HEK293T (cell line): ENCODE results near the gene SDHAF2.
"Not testable (repeated sequence)": the region's sequence is repeated elsewhere in the genome, so short reads cannot be mapped to it uniquely, and the experiment has no call there.

ENCODE experiments used
- CTCF ChIA-PET: fragments of 350-600 bp; formaldehyde crosslinking; extraction: SDS; loops from one replicate; lab custom pipeline; 2021; ENCODE audit warnings: antibody characterized with exemption, inconsistent platforms; lab: Yijun Ruan, JAX
- POLR2A ChIA-PET: fragments of 350-600 bp; formaldehyde crosslinking; extraction: SDS; loops from one replicate; lab custom pipeline; 2020; ENCODE audit warnings: antibody characterized with exemption, inconsistent platforms; lab: Yijun Ruan, JAX
- DNase-seq: peaks from one replicate; pipeline ENCODE4 v3.0.0; 2012; ENCODE audit warnings: mixed read lengths; ENCODE audit errors: extremely low spot score
- ARNT ChIP-seq: fragments of 450-650 bp; IDR thresholded peaks from 2 replicates; pipeline ENCODE4 v1.6.1; 2017; ENCODE audit warnings: mild to moderate bottlenecking
- BHLHE40 ChIP-seq: fragments of 450-650 bp; IDR thresholded peaks from 2 replicates; pipeline ENCODE4 v1.6.1; 2016; ENCODE audit warnings: mild to moderate bottlenecking, moderate library complexity, borderline replicate concordance
- CTBP1 ChIP-seq: fragments of 450-650 bp; IDR thresholded peaks from 2 replicates; pipeline ENCODE4 v1.6.1; 2016; ENCODE audit warnings: borderline replicate concordance
- ELF4 ChIP-seq: fragments of 450-650 bp; IDR thresholded peaks from 2 replicates; pipeline ENCODE4 v1.6.1; 2017; ENCODE audit warnings: antibody characterized with exemption
- FOXA1 ChIP-seq: fragments of 450-650 bp; IDR thresholded peaks from 2 replicates; pipeline ENCODE4 v1.6.1; 2016; ENCODE audit warnings: mild to moderate bottlenecking
- FOXK2 ChIP-seq: fragments of 450-650 bp; IDR thresholded peaks from 2 replicates; pipeline ENCODE4 v1.6.1; 2016; ENCODE audit warnings: mild to moderate bottlenecking
- FOXM1 ChIP-seq: fragments of 450-650 bp; IDR thresholded peaks from 2 replicates; pipeline ENCODE4 v1.6.1; 2017; ENCODE audit warnings: mild to moderate bottlenecking, borderline replicate concordance
- HDGF ChIP-seq: fragments of 450-650 bp; IDR thresholded peaks from 2 replicates; pipeline ENCODE4 v1.6.1; 2017; ENCODE audit warnings: antibody characterized with exemption, borderline replicate concordance
- L3MBTL2 ChIP-seq: fragments of 450-650 bp; conservative IDR thresholded peaks from 2 replicates; pipeline ENCODE4 v1.6.1; 2016; ENCODE audit warnings: mild to moderate bottlenecking
- LEF1 ChIP-seq: fragments of 450-650 bp; IDR thresholded peaks from 2 replicates; pipeline ENCODE4 v1.6.1; 2017; ENCODE audit warnings: mild to moderate bottlenecking, borderline replicate concordance
- NFRKB ChIP-seq: fragments of 450-650 bp; IDR thresholded peaks from 2 replicates; pipeline ENCODE4 v1.6.1; 2016; ENCODE audit warnings: mild to moderate bottlenecking, moderate library complexity
- SP1 ChIP-seq: fragments of 450-650 bp; IDR thresholded peaks from 2 replicates; pipeline ENCODE4 v1.6.1; 2017
- SUZ12 ChIP-seq: fragments of 450-650 bp; IDR thresholded peaks from 2 replicates; pipeline ENCODE4 v1.6.1; 2016; ENCODE audit warnings: mild to moderate bottlenecking
- TARDBP ChIP-seq: fragments of 450-650 bp; IDR thresholded peaks from 2 replicates; pipeline ENCODE4 v1.6.1; 2016
- ZNF384 ChIP-seq: fragments of 450-650 bp; IDR thresholded peaks from 2 replicates; pipeline ENCODE4 v1.6.1; 2016
- TF ChIP-seq, protein P1 (sequence below): fragments of 450-650 bp; IDR thresholded peaks from 2 replicates; pipeline ENCODE4 v1.6.1; 2016

Gene SDHAF2

DNA sequence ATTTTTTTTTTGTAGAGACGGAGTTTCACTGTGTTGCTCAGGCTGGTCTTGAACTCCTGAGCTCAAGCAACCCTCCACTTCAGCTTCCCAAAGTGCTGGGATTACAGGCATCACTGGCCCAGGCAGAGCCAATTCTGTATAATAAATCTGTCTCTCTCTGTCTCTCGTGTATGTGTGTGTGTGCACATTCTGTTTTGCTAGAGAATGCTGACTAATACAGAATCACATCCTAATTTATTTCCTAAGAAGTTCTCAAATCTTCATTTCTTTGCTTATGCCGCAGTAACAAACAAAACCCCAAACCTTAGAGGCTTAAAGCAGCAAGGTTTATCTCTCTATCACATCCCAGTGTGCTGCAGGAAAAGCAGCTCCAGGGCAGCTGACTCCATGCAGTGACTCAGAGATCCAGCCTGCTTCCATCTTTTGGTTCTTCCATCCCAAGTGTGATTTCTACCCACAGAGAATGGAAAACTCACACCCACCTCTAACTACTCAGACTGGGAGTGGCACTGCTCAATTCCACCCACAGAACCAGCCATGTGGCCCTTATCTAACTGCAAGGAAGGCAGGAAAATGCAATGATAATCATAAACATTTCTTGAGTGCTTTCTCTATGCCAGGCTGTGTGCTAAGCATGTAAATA lies 43.6 kb downstream of the SDHAF2 start:
- no peak for DNase-seq
- ChIA-PET POLR2A (interaction anchor here (1.0 kb wide), 1 partner anchor 45 kb away, joined by 3 read pairs; no protein-coding TSS in a partner anchor), CTCF (interaction anchor here (1.0 to 1.6 kb wide), 2 partner anchors 9 to 43 kb away, joined by 5 to 6 read pairs; no protein-coding TSS in a partner anchor)
- TF ChIP-seq FOXA1: no peak
- TF ChIP-seq, protein P1, sequence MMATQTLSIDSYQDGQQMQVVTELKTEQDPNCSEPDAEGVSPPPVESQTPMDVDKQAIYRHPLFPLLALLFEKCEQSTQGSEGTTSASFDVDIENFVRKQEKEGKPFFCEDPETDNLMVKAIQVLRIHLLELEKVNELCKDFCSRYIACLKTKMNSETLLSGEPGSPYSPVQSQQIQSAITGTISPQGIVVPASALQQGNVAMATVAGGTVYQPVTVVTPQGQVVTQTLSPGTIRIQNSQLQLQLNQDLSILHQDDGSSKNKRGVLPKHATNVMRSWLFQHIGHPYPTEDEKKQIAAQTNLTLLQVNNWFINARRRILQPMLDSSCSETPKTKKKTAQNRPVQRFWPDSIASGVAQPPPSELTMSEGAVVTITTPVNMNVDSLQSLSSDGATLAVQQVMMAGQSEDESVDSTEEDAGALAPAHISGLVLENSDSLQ: no peak

DNA sequence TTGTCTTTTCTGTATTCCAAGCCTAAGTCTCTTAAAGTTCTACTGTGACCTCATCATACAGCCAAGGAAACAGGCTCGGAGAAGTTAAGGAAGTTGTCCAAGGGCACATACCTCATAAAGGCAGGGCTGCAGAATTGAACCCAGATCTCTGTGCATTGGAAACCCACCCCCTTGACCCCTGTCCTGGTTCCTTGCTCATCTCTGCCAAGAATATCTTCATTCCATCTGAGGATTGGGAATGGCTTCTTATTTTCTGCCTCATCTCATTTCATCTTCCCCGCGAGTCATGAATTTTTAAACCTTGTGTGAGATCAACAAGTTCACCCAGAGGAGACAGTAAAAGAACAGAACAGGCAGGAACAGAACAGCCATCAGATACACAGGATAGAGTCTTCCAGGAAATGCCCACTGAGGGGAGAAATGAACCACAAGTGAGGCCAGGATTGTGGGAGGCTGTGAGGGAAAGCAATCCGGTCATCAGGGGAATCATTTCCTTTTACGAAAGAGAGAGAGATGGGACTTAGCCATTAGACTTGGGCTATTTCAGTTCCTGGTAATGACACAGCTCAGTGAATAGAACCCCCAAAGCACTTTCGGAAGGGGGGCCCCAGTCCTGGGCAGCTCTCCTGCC lies 44.2 kb downstream of the SDHAF2 start:
- no peak for DNase-seq
- POLR2A ChIA-PET: no interaction called here
- no peak for TF ChIP-seq FOXA1
- TF ChIP-seq TARDBP: no peak
- TF ChIP-seq ARNT: no peak
- TF ChIP-seq BHLHE40: no peak
- no peak for TF ChIP-seq SP1
- TF ChIP-seq, protein P1: no peak
- no peak for TF ChIP-seq ZNF384
- CTCF ChIA-PET: interaction anchor here (1.0 to 2.3 kb wide), 2 partner anchors 43 to 58 kb away, joined by 3 to 16 read pairs; no protein-coding TSS in a partner anchor

DNA sequence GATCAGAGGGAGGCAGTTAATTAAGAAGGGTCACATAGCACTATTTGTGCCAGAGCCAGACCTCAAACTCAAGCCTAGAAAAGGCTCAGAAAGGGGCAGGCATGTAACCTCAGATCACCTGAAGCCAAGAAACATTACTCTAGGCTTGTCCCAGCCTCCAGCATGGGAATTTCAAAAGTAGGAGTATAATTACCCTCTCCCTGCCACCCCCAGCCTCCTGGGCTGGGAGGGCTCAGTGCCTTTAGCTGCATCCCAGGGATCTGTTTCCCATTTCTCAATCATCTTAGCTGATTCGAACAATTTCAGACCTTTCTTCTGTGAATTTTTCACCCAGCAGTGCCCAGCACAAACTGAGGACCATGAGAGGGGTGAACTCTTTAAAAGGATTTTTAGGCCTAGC lies 45.5 kb downstream of the SDHAF2 start:
- DNase-seq: no peak
- TF ChIP-seq ZNF384: no peak
- no peak for TF ChIP-seq SUZ12
- no peak for TF ChIP-seq TARDBP
- TF ChIP-seq HDGF: no peak
- TF ChIP-seq NFRKB: no peak
- POLR2A ChIA-PET: no interaction called here
- CTCF ChIA-PET: interaction anchor here (0.5 to 2.3 kb wide), 2 partner anchors 16 to 41 kb away, joined by 3 to 16 read pairs; no protein-coding TSS in a partner anchor

DNA sequence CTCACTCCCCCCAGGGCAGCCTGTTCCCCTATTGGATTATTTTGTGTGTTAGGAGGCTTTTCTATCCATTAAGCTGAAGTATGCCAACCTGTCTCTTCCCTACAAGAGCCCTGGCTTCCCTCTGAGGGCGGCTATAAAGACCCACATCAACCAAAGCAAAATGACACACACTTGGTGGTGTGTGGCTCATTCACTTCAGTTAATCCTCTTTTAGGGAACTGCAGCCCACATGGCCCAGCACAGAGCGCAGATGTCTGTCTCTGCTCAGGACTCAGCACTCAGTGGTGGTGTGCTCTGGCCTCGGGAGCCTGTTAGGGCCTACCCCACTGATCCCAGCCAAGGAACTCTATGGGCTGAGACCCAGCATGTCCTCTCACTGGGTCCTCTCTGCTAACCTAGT lies 46.4 kb downstream of the SDHAF2 start:
- CTCF ChIA-PET: interaction anchor here (1.3 to 3.1 kb wide), 3 partner anchors 38 to 41 kb away, joined by 4 to 34 read pairs (median 16); no protein-coding TSS in a partner anchor
- TF ChIP-seq FOXM1: no peak
- TF ChIP-seq FOXK2: no peak
- no peak for TF ChIP-seq FOXA1
- no peak for TF ChIP-seq ELF4
- TF ChIP-seq HDGF: no peak
- TF ChIP-seq LEF1: no peak
- no peak for TF ChIP-seq CTBP1
- TF ChIP-seq ARNT: no peak
- TF ChIP-seq BHLHE40: no peak
- no peak for TF ChIP-seq NFRKB
- no peak for TF ChIP-seq SUZ12
- TF ChIP-seq TARDBP: no peak
- TF ChIP-seq SP1: no peak
- no peak for TF ChIP-seq L3MBTL2
- POLR2A ChIA-PET: no interaction called here
- DNase-seq: no peak

DNA sequence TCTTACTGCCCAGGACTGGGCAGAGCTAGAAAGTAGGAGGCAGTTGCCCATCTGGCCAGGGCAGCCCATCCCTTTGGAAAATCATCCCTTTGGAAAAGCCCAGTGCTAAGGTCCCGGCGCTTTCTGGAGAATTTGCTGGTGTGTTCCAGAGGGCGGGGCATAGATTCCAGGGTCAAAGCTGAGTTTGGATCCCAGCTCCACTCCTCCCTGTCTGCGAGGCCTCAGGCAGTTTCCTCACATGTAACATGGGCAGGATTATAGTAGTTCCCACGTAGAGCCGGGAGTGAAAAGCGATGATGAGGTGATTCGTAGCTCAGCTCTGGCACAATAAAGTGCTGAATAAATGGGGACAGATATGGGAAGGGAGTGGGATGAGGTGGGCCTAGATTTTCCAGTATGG lies 47.2 kb downstream of the SDHAF2 start:
- ChIA-PET CTCF (interaction anchor here (0.6 to 3.1 kb wide), 5 partner anchors 9 to 305 kb away, joined by 3 to 34 read pairs (median 3); no protein-coding TSS in a partner anchor), POLR2A (no interaction called here)
- no peak for DNase-seq
- TF ChIP-seq HDGF (no peak), ELF4 (no peak), LEF1 (no peak), TARDBP (no peak)

DNA sequence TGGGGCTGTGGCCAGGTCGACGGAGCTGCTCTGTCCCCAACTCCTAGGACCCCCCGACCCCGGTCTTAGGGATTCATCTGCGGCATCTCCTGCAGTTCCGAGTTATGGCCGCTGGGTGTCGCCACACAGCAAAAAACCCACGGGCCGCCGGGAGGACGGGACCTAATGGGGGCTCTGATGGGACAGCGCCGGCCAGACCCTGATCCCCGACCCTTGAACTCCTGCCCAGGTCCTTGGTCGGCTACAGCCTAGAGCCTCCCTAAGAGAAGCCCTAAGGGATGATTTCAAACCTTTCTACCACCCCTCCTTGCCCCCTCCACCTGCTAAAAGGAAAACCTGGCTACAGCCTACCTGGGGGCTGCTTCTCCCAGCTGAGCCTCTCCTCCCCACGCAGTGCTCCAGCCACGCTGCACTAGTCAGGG lies 47.8 kb downstream of the SDHAF2 start:
- DNase-seq: peak; percentile 77
- TF ChIP-seq L3MBTL2 (no peak), FOXK2 (no peak), SP1 (no peak), ELF4 (no peak), ARNT (no peak), FOXM1 (no peak), NFRKB (no peak), HDGF (no peak), FOXA1 (no peak)
- TF ChIP-seq, protein P1: no peak
- CTCF ChIA-PET: interaction anchor here (0.7 to 3.1 kb wide), 5 partner anchors 8 to 39 kb away, joined by 3 to 34 read pairs (median 4); partner anchors contain the start of gene LRRC10B

DNA sequence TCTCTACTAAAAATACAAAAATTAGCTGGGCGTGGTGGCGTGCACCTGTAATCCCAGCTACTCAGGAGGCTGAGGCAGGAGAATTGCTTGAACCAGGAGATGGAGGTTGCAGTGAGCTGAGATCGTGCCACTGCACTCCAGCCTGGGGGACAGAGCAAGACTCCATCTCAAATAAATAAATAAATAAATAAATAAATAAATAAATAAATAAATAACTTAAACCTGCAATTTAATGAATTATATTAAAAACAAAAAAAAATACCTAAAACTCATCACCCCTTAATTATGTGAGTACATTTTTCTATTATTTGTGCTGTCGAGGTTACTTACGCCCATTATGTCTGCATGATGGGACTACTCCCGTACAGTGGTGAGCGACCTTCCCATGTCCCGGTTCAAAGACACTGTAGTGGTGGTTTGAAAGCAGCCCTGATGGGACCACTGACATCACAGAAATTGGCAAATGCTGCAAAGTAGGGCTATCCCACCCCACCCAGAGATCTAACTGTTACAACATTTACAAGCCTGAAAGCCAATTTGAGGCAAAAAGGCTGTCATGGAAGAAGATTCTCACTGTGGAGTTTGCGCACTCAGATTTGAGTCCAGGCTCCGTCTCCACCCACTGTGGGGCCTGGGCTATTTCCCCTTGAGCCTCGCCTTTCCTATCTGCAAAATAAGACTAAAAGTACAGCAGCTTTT lies 49.6 kb downstream of the SDHAF2 start:
- POLR2A ChIA-PET, DNase-seq: not testable (repeated sequence)
- CTCF ChIA-PET: interaction anchor here (0.9 to 3.1 kb wide), 3 partner anchors 9 to 38 kb away, joined by 3 to 34 read pairs (median 5); partner anchors contain the start of gene LRRC10B

More for the DNA sequence above, 47.8 kb downstream of the SDHAF2 start:
- POLR2A ChIA-PET: interaction anchor here (1.0 to 1.1 kb wide), 2 partner anchors 36 to 39 kb away, joined by 3 read pairs; no protein-coding TSS in a partner anchor
